BLaER1 treated with 17β-estradiol and CSF1 and Interleukin-3, amounts not matched to agents 10 nM and 100 nM (cell line): ENCODE measurements around the gene DCTN1.

Source experiments
- H3K27ac ChIP-seq, 11 experiments: shearing (Covaris generic); formaldehyde crosslinking; 2 replicates each; pipeline ENCODE4 v1.8.1; 2022
- H3K27me3 ChIP-seq, 11 experiments: shearing (Covaris generic); formaldehyde crosslinking; 2 replicates each; pipeline ENCODE4 v1.8.1; 2022
- H3K36me3 ChIP-seq, 11 experiments: shearing (Covaris generic); formaldehyde crosslinking; 2 replicates each; pipeline ENCODE4 v1.8.1; 2022
- H3K4me1 ChIP-seq, 10 experiments: shearing (Covaris generic); formaldehyde crosslinking; 2 replicates each; pipeline ENCODE4 v1.8.1; 2022
- H3K4me2 ChIP-seq, 11 experiments: shearing (Covaris generic); formaldehyde crosslinking; 2 replicates each; pipeline ENCODE4 v1.8.1; 2022
- H3K4me3 ChIP-seq, 10 experiments: shearing (Covaris generic); formaldehyde crosslinking; 2 replicates each; pipeline ENCODE4 v1.8.1; 2022
- H3K9ac ChIP-seq, 11 experiments: shearing (Covaris generic); formaldehyde crosslinking; 2 replicates each; pipeline ENCODE4 v1.8.1; 2022
- H3K9me3 ChIP-seq, 11 experiments: shearing (Covaris generic); formaldehyde crosslinking; replicated peaks in 1 of 11; 2 replicates each; pipeline ENCODE4 v1.8.1; 2022
- H4K20me1 ChIP-seq, 11 experiments: shearing (Covaris generic); formaldehyde crosslinking; 2 replicates each; pipeline ENCODE4 v1.8.1; 2022
- Cebpa-rat ChIP-seq, 11 experiments: shearing (Covaris generic); IDR thresholded peaks; 2 replicates each; pipeline ENCODE4 v1.8.1; 2022

The DCTN1 gene

GRCh38 chr2:74416778-74417177 lies 36.7 kb upstream of the DCTN1 start:
- Histone ChIP-seq H3K27ac (no peak overlapping the region), H3K4me3 (no peak overlapping the region), H3K27me3 (peaks cover 31 to 60% (median 50%) of the 10 kb centered on the region in 11 experiments), H3K9ac (no peak overlapping the region), H3K36me3 (no peaks in the 10 kb centered on the region), H3K4me2 (0 out of 22 replicates have a peak overlapping the region, but pooled peaks of 3 of the 11 experiments have one; percentile 95 to 98 (median 98)), H4K20me1 (no peaks in the 10 kb centered on the region), H3K9me3 (no peaks in the 10 kb centered on the region), H3K4me1 (peaks cover 53 to 71% (median 61%) of the 10 kb centered on the region in 10 experiments)
- no peak for TF ChIP-seq Cebpa-rat (IDR thresholded peaks at IDR 0.05)

- peak overlapping the region; percentile 86 to 98 (median 93) for H3K4me2 ChIP-seq
- H3K4me1 ChIP-seq, result peaks cover 48 to 67% (median 56%) of the 10 kb centered on the region in 10 experiments
- peak overlapping the region in 9 of 10 experiments; percentile 46 to 69 (median 53); a peak in 16 of 20 replicates for H3K4me3 ChIP-seq
- H3K36me3 ChIP-seq, result no peaks in the 10 kb centered on the region
- H4K20me1 ChIP-seq, result no peaks in the 10 kb centered on the region
- peaks cover 31 to 59% (median 49%) of the 10 kb centered on the region in 11 experiments for H3K27me3 ChIP-seq
- no peak for TF ChIP-seq Cebpa-rat (IDR thresholded peaks at IDR 0.05)
- H3K9me3 ChIP-seq, result no peaks in the 10 kb centered on the region
- peak overlapping the region in 4 of 11 experiments; percentile 3 to 60 (median 54); a peak in 4 of 22 replicates for H3K9ac ChIP-seq
- H3K27ac ChIP-seq, result no peak overlapping the region; a peak in 1 of 22 replicates
Observed at GRCh38 chr2:74415762-74416395, 35.8 kb upstream of the DCTN1 start.

GRCh38 chr2:74414881-74415761 lies 35.0 kb upstream of the DCTN1 start:
- Histone ChIP-seq H3K27ac (peak overlapping the region in 6 of 11 experiments; percentile 17 to 42 (median 24); a peak in 7 of 22 replicates), H3K9me3 (no peaks in the 10 kb centered on the region), H3K4me3 (peak overlapping the region; percentile 46 to 69 (median 53)), H3K4me1 (peaks cover 41 to 60% (median 49%) of the 10 kb centered on the region in 10 experiments), H4K20me1 (no peaks in the 10 kb centered on the region), H3K9ac (peak overlapping the region; percentile 3 to 70 (median 50); a peak in 19 of 22 replicates), H3K36me3 (no peaks in the 10 kb centered on the region), H3K27me3 (peaks cover 31 to 51% (median 41%) of the 10 kb centered on the region in 11 experiments), H3K4me2 (peak overlapping the region; percentile 86 to 98 (median 93))
- TF ChIP-seq Cebpa-rat (IDR thresholded peaks at IDR 0.05), result no peak

DNA sequence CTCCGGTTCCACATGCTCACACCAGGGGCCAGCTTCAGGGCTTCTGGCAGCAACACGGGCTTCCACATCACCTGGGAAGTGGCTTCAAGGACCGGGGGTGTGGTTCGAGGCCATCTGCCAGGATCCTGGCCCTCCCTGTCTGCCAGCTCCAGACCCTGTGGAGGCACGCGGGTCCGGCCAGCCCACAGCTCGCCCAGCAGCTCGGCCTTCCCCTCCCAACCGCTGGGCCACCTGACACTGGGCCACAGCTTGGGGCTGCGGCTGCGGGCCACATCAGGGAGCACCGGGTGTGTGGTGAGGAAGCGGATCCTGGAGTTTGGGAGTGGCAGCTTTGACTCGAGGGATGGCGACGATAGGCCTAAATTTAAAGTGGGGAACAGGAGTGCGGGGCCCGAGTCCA lies 34.3 kb upstream of the DCTN1 start:
- Histone ChIP-seq H4K20me1 (no peaks in the 10 kb centered on the region), H3K27ac (0 out of 22 replicates have a peak overlapping the region, but pooled peaks of 2 of the 11 experiments have one; percentile 17 to 23), H3K4me3 (peak overlapping the region in 9 of 10 experiments; percentile 46 to 69 (median 53); a peak in 17 of 20 replicates), H3K4me2 (peak overlapping the region; percentile 86 to 98 (median 93)), H3K9ac (peak overlapping the region in 9 of 11 experiments; percentile 3 to 70 (median 57); a peak in 11 of 22 replicates), H3K36me3 (no peaks in the 10 kb centered on the region), H3K4me1 (peaks cover 40 to 53% (median 42%) of the 10 kb centered on the region in 10 experiments), H3K27me3 (peaks cover 31 to 45% (median 38%) of the 10 kb centered on the region in 11 experiments), H3K9me3 (no peaks in the 10 kb centered on the region)
- no peak for TF ChIP-seq Cebpa-rat (IDR thresholded peaks at IDR 0.05)

DNA sequence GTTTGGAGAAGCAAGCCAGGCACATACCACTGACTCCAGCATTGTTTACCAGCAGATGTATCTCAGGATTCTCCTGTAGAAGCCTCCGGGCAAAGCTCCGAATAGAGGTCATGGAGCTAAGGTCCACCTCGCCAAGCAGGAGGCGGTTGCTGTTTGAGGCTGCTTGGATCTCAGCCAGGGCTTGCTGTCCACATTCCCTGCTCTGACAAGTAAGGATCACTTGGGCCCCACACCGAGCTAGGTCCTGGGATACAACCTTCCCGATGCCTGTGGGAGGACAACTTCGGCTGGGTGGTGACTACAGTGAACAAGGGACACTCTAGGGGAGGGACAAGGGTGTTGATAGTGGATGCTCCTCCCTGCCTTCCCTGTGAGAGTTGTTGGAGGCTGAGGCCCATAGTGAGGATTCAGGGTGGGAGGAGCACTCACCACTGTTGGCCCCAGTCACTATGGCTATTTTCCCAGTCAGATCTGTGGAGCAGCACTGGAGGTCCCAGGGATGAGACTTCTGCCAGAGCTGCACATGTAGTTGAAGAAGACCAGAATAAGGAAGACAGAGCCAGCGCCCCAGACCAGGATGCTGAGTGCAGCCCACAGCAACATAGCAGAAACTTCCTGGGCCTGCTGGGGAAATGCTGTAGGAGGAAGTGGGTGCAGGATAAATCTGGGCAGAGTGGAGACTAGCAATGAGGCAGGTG lies 33.0 kb upstream of the DCTN1 start:
- TF ChIP-seq Cebpa-rat (IDR thresholded peaks at IDR 0.05), result no peak
- H3K4me2 ChIP-seq, result peak overlapping the region; percentile 86 to 98 (median 93); a peak in 21 of 22 replicates
- no peak overlapping the region for H3K4me3 ChIP-seq
- H3K4me1 ChIP-seq, result peaks cover 36 to 41% (median 37%) of the 10 kb centered on the region in 10 experiments
- no peak overlapping the region for H3K9ac ChIP-seq
- H3K27ac ChIP-seq, result no peak overlapping the region
- H3K9me3 ChIP-seq, result no peaks in the 10 kb centered on the region
- H4K20me1 ChIP-seq, result no peaks in the 10 kb centered on the region
- peaks cover 31 to 41% (median 38%) of the 10 kb centered on the region in 11 experiments for H3K27me3 ChIP-seq
- H3K36me3 ChIP-seq, result no peaks in the 10 kb centered on the region

- H3K36me3 ChIP-seq, result no peaks in the 10 kb centered on the region
- H3K27ac ChIP-seq, result no peak overlapping the region
- no peak overlapping the region for H3K9ac ChIP-seq
- H3K4me2 ChIP-seq, result no peak overlapping the region
- no peaks in the 10 kb centered on the region for H3K27me3 ChIP-seq
- H3K4me1 ChIP-seq, result peaks cover 0 to 5% (median 0%) of the 10 kb centered on the region in 10 experiments; a peak in 3 of 20 replicates
- H3K9me3 ChIP-seq, result no peaks in the 10 kb centered on the region
- no peak for TF ChIP-seq Cebpa-rat (IDR thresholded peaks at IDR 0.05)
- no peaks in the 10 kb centered on the region for H4K20me1 ChIP-seq
- no peak overlapping the region for H3K4me3 ChIP-seq
Observed at GRCh38 chr2:74407682-74408081, 27.6 kb upstream of the DCTN1 start.

DNA sequence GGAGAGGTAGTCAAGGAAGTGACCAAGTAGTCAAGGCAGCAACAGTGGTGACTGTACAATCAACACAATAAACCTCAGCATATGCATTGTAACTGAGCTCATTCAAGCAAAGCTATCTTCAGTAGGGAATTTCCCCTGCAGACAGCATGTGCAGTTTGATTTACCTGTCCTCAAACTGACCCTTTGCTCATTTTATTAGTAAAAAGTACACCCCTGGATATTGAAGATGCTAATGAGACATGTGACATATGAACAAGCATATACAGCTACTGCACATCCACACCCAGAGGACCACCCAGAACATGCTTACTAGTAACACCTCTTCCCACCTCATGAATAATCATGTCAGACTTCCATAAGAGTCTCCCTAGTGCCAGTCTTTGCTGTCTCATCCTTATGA lies 25.9 kb upstream of the DCTN1 start:
- H3K4me3 ChIP-seq, result no peak overlapping the region
- H3K9ac ChIP-seq, result no peak overlapping the region
- no peaks in the 10 kb centered on the region for H3K27me3 ChIP-seq
- no peaks in the 10 kb centered on the region for H4K20me1 ChIP-seq
- no peak overlapping the region for H3K27ac ChIP-seq
- no peaks in the 10 kb centered on the region for H3K9me3 ChIP-seq
- H3K4me2 ChIP-seq, result no peak overlapping the region
- no peaks in the 10 kb centered on the region for H3K36me3 ChIP-seq
- peaks cover 0 to 5% (median 0%) of the 10 kb centered on the region in 10 experiments; a peak in 1 of 20 replicates for H3K4me1 ChIP-seq
- no peak for TF ChIP-seq Cebpa-rat (IDR thresholded peaks at IDR 0.05)

GRCh38 chr2:74401891-74402290 lies 21.8 kb upstream of the DCTN1 start:
- no peak for TF ChIP-seq Cebpa-rat (IDR thresholded peaks at IDR 0.05)
- no peak overlapping the region for H3K4me3 ChIP-seq
- H3K9ac ChIP-seq, result no peak overlapping the region
- H3K36me3 ChIP-seq, result no peaks in the 10 kb centered on the region
- peaks cover 0 to 2% (median 0%) of the 10 kb centered on the region in 10 experiments; a peak in 1 of 20 replicates for H3K4me1 ChIP-seq
- H3K9me3 ChIP-seq, result no peaks in the 10 kb centered on the region
- H3K4me2 ChIP-seq, result no peak overlapping the region
- no peak overlapping the region for H3K27ac ChIP-seq
- no peaks in the 10 kb centered on the region for H3K27me3 ChIP-seq
- H4K20me1 ChIP-seq, result no peaks in the 10 kb centered on the region
